Erythroblast (primary cell): ENCODE data around the gene NCKAP5.

Experiments used
- GATA1 ChIP-seq: IDR thresholded peaks from 2 replicates; pipeline ENCODE4 v1.6.1; 2011; ENCODE audit warnings: low read depth, mild to moderate bottlenecking, control low read depth, low read length, moderate library complexity
- POLR2A ChIP-seq: IDR thresholded peaks from 2 replicates; pipeline ENCODE4 v1.6.1; 2011; ENCODE audit warnings: mild to moderate bottlenecking, low read length

GRCh38 chr2:133167223-133167622 is 401.0 kb downstream of the NCKAP5 start:
- no peak for TF ChIP-seq POLR2A
- TF ChIP-seq GATA1: no peak
